ENCODE results near the gene NEK6. TPM values are rescaled to one million over a fixed set of nuclear protein-coding genes. Genes with fewer than 3 reads are reported as not detected.

NEK6 gene
- total RNA-seq, 1 experiment from 2014 or later, result 22.1 TPM

DNA sequence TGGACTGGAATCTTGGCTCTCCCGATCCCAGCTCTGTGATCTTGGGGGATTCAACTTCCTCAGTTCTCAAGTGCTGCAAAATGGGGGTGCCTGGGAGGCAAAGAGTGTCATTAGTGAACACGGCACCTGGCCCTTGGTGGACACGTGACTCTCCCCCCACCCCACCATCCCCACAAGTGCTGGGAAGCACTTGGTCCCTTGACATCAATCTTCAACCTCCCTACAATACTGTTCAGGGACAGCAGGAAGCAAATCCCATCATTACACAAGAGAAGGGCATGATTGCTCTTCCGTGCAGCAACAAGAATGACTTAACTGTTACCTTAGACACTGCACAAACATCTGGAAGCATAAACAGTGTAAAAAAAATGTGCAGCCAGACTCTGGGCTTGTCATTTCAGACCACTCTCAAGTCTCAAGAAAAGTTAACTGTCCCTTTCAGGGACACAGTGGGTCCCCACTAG lies 96.1 kb downstream of the NEK6 start:
- no peak for DNase-seq (ENCODE audit: low spot score)

GRCh38 chr9:124354346-124355038 lies 96.7 kb downstream of the NEK6 start:
- no peak for DNase-seq (ENCODE audit: low spot score)

DNA sequence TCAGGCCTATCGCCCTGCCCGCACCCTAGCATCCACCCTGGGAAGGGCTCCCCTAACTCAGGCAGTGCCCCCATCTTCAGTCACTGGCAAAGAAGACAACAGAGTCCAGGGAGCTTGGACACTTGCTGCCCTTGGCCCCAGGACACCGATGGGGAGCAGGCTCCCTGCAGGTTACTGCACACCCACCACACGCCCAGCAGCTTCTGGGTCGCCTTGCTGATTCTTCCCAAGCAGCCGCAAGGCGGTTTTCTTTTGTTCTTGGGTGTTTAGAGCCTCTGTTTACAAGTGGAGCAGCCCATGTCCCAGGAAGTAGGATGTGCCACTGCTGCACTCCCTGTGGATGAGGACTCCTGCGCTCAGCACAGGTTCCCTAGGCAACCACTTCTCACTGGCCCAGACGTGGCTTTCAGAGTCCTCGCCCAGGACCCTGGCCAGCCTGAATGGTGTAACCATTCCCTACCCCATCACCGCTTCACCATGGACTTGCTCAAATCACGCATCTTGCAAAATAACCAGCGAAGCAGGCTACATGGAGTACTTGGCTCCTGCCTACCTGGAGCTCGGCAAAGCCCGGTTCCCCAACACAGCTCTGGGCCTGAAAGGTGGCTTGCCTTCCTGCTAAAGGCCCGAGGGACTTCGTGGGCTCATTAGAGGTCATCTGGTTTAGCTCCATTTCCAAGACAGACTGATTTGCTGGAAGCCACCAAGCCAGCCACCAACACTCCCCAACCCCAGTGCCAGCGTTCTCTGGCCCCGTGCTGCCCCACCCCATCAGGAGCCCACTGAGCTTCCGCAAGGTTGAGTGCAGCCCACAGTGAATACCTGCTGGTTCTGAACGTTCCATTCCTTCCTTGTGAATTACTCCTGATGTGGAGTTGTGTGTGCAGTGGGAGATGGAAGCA lies 97.5 kb downstream of the NEK6 start:
- no peak for DNase-seq (ENCODE audit: low spot score)

DNA sequence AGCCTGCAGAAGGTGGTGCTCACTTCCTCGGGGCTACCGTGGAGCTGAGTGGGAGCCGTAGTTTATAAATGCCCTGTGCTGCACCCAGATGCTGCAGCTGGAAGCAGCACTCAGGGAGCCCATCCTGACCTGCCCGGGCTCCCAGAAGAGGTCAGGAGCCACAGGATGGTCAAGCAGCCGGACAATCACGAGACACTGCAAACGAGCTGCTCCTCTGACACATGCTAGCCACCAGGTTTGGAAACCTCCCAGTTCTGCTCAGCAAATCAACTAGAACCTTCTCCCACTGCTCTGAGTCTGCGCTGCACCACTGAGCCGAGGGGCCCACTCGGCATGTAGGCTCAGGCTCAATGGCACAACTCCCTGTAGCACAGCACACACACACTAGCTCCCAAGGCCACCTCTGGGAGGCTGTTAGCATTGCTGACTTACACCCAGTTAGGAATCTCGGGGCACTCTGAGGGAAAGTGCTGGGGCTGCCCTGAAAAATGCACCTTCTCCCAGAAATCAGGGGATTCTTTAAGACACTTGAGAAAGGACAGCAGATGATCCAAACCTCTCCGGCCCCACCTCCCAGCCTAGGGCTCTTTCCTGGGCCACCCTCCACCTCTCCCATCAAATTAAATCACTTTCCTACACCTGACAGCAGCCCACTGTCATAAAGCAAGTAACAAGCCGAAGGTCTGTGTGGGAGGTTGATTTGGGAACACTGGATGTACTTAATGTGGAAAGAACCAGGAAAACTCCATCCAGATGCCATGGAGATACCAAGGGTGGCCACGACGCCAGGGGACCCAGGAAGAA lies 98.4 kb downstream of the NEK6 start:
- DNase-seq (ENCODE audit: low spot score), result no peak

DNA sequence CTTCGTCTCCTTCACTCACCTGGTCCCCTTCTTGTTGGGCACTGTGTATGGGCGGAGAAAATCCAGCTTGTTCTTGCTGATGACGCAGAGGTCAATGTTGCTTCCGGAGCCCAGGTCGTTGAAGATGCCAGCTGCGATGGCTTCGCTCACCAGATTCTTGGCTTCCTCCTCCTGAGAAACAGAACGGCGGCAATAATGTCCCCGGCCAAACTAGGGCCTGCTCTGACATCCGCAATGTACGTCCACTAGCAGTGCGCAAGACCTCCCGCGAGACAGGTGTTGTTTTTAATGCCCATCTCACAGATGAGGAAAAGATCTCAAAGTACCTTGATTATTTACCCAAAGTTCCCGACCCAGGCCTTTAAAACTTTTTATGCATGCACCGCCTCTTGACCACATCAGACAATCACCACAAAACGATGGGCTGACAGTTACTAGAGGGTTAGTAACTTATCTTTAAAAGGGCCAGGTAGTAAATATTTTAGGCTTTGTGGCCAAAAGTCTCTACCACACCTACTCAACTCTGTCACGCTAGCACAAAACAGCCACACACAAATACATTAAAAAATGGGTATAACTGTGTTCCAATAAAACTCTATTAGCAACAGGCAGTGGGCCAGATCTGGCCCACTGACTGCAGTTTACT lies 99.1 kb downstream of the NEK6 start:
- DNase-seq (ENCODE audit: low spot score), result no peak

DNA sequence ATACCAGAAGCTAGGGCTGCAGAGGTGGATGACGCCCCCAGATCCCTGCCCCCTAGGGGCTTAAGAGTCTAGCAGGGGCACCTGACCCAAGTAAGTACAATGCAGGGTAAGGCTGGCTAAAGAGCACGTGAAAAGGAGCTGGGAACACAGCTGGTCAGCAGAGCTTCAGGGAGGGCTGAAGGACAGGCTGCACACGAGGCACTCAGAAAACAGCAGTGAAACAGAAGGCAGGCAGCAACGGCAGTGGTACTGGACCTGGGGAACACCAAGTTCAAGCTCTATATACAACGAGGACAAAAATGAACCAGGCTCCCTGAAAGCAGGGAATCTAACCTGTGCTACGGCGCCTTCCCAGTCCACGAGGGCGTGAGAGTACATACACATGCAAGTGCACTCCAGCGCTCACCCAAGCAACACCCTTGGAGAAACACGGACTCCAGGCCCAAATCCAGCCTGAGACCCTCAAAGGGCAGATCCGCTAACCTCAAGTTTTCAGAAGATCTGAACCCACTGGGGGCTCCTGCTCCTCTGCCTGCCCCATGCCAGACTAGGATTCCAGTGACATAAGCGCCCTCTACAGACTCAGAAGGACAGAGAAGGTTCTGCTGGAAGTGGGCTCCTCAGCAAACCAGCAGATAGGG lies 100.1 kb downstream of the NEK6 start:
- DNase-seq (ENCODE audit: low spot score), result no peak

- no peak for DNase-seq (ENCODE audit: low spot score)
These were observed 100.9 kb downstream of the NEK6 start for GRCh38 chr9:124358631-124359030.

DNA sequence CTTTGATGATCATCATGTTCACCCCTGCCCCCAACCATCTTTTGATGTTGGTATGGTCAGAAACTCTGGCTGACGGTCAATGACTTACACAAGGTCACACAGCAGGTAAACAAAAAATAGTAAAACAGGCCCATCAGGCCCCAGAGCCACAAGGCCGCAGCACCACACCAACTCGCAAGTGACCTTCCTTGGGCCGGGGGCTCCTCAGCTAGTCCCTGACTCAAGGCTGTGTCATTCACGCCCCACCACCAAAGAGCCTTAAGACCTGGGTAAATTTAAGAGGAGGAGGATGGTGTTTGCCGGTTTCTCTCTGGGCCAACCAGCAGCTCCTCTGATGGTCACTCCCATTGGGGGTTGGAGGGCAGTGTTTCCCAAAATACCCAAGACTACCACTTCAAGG lies 101.7 kb downstream of the NEK6 start:
- no peak for DNase-seq (ENCODE audit: low spot score)

DNA sequence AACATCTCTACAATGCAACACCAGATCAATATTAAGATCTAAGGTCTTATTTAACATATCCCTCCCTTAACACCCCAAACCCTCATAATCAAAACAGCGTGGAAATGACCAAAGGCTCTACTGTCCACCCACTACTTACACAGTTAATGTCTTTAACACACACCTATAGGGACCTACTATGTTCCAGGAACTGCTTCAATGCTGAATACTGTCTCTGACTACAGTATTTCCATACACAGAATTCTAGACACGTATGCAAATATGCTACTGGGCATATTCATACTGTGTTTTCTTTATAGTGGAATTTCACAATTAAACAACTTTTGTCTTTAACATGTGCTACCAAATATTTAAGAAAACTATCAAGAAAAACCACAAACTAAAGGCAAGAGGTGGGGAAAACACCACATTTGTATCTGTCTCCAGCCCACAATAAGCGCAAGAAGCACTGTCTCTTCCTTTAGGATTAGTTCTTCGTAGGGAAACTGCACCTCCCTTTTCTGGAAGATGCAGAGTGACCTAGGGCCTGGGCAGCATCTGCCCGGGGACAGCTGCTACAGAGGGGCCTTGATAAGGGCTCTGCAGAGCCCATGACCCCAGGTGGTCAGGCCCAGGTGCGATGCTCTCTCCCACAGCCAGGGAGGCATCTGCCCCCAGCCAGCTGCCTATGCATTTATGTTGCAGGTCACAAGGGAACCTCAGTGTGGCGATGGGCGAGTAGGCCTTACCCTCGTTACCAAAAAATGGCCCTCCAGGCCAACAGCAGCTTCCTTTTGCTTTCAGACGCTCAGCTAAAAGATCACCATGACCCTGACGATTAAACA lies 102.3 kb downstream of the NEK6 start:
- DNase-seq (ENCODE audit: low spot score), result no peak

- no peak for DNase-seq (ENCODE audit: low spot score)
These were observed 103.4 kb downstream of the NEK6 start for GRCh38 chr9:124361128-124361527.

GRCh38 chr9:124363326-124364096 lies 105.8 kb downstream of the NEK6 start:
- DNase-seq (ENCODE audit: low spot score), result no peak

DNA sequence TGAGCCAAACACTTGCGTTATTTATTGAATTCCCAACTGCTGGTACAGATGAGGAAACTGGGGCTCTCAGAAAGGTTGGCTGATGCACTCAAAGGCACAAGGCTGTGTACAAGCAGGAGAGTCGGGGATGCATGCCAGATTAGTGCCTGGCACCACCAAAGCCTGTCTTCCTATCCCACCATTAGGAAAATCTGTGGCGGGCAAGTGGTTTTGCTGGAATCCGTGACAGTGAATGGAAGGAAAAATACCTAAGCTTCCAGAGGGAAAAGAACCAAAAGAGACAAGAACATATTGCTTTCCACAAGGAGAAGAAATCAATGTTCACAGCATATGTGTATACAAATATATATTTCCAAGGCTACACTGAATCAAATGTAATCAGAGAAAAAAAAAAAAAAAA lies 106.4 kb downstream of the NEK6 start:
- DNase-seq (ENCODE audit: low spot score), result no peak

GRCh38 chr9:124365036-124365435 lies 107.3 kb downstream of the NEK6 start:
- DNase-seq (ENCODE audit: low spot score), result no peak

- DNase-seq (ENCODE audit: low spot score), result no peak
These were observed 108.9 kb downstream of the NEK6 start for GRCh38 chr9:124366476-124367220.

GRCh38 chr9:124368692-124369091 lies 110.9 kb downstream of the NEK6 start:
- DNase-seq (ENCODE audit: low spot score), result no peak

- no peak for DNase-seq (ENCODE audit: low spot score)
These were observed 111.6 kb downstream of the NEK6 start for GRCh38 chr9:124369231-124369797.

DNA sequence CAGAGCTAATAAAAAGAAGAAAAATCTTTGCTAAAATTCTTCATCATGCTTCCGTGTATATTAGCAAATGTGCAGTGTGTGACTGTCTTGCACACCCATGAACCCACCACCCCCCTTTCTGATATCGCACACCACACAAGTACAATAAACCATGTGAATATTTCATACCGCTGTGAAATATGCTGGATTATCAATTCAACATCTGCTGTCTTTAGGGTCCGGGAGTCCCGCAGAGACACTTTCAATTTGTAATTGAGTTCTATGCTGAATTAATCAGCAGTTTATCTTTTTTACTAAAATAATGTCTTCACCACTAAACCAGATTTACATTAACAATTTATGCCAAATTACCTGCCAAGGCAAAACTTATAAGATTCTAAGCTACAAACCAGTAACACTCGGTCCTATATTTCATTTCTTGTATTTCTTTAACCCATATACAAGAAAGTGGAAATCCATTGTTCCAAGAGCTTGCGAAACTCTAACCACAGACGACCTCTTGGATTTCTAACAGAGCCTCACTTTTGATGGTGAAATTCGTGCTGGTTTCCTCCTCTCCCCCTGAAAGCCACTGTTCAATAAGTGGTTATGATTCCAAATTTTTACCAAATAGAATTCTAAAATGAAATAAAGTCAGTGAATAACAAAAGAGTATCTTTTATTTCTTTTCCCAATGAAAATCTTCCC lies 113.3 kb downstream of the NEK6 start:
- DNase-seq (ENCODE audit: low spot score), result no peak

GRCh38 chr9:124372038-124372437 lies 114.3 kb downstream of the NEK6 start:
- DNase-seq (ENCODE audit: low spot score), result no peak

Data from HT-29 (cell line).